Activated B cell treated with CpG ODN at 0.5 μM for 24 hours (primary cell): ENCODE data around the gene EPB41L4A. TPM values are rescaled to one million over a fixed set of nuclear protein-coding genes. Genes with fewer than 3 reads are reported as not detected.
"Not testable (repeated sequence)": the region's sequence is repeated elsewhere in the genome, so short reads cannot be mapped to it uniquely, and the experiment has no call there.

ENCODE experiments used
- ATAC-seq: fragments of 200-7000 bp; cut with Tn5 transposase; one replicate; pipeline ENCODE4 v1.10.0; 2021; ENCODE audit warnings: low read depth, mild to moderate bottlenecking, moderate library complexity
- CTCF ChIA-PET: fragments of 350-600 bp; sonication (Branson Sonifier 250); formaldehyde crosslinking; loops from one replicate; lab custom pipeline; 2021; ENCODE audit warnings: antibody characterized with exemption; lab: Charles Lee
- POLR2A ChIA-PET: fragments of 350-600 bp; sonication (Branson Sonifier 250); formaldehyde crosslinking; loops from one replicate; lab custom pipeline; 2021; ENCODE audit warnings: antibody characterized with exemption; lab: Charles Lee
- DNase-seq: peaks from one replicate; pipeline ENCODE4 v3.0.0; 2022
- H3K27ac Mint-ChIP-seq: one replicate; pipeline ENCODE4 v1.8.0; 2020; ENCODE audit warnings: mixed read lengths
- H3K27me3 Mint-ChIP-seq: one replicate; pipeline ENCODE4 v1.8.0; 2021; ENCODE audit warnings: mixed read lengths
- H3K36me3 Mint-ChIP-seq: one replicate; pipeline ENCODE4 v1.8.0; 2021; ENCODE audit warnings: low read depth, mixed read lengths
- H3K4me1 Mint-ChIP-seq: one replicate; pipeline ENCODE4 v1.8.0; 2021; ENCODE audit warnings: mixed read lengths
- H3K4me3 Mint-ChIP-seq: one replicate; pipeline ENCODE4 v1.8.0; 2020; ENCODE audit warnings: mild to moderate bottlenecking, mixed read lengths
- H3K9me3 Mint-ChIP-seq: one replicate; pipeline ENCODE4 v1.8.0; 2020; ENCODE audit warnings: mixed read lengths
- CTCF ChIP-seq: fragments of 200-600 bp; IDR thresholded peaks from one replicate; pipeline ENCODE4 v1.8.0; 2022; ENCODE audit warnings: antibody characterized with exemption, mild to moderate bottlenecking
- intact Hi-C: fragments of 100-400 bp; cut with micrococcal nuclease; formaldehyde crosslinking; loops from one replicate; pipeline ENCODE4 v1.15.1; 2024
- total RNA-seq: library from RNA; stranded (reverse); gene quantifications from 2 replicates; pipeline ENCODE4 v1.2.3, GENCODE V29; 2022

EPB41L4A gene
- total RNA-seq, 1 donor from 2014 or later = 7.1 TPM

- no peak for DNase-seq
- ChIA-PET CTCF (no interaction called here), POLR2A (no interaction called here)
- Mint-ChIP-seq H3K27me3 (peaks cover 3% of the 10 kb centered on the region), H3K4me3 (no peak overlapping the region), H3K27ac (no peak overlapping the region), H3K36me3 (no peaks in the 10 kb centered on the region), H3K4me1 (peaks cover 3% of the 10 kb centered on the region), H3K9me3 (no peaks in the 10 kb centered on the region)
- ATAC-seq = no peak
- intact Hi-C loops = no loop called here
- TF ChIP-seq CTCF = no peak
Measured at GRCh38 chr5:112372543-112372942, 46.5 kb downstream of the EPB41L4A start.

- Mint-ChIP-seq H3K27me3 (peaks cover 3% of the 10 kb centered on the region), H3K4me1 (peaks cover 3% of the 10 kb centered on the region), H3K36me3 (no peaks in the 10 kb centered on the region), H3K9me3 (no peaks in the 10 kb centered on the region), H3K4me3 (no peak overlapping the region), H3K27ac (no peak overlapping the region)
- no peak for TF ChIP-seq CTCF
- CTCF ChIA-PET = interaction anchor here (0.8 kb wide), 1 partner anchor 14 kb away, joined by 3 read pairs; no protein-coding TSS in a partner anchor
- POLR2A ChIA-PET = no interaction called here
- no peak for DNase-seq
- intact Hi-C loops = no loop called here
- ATAC-seq = no peak
Measured at GRCh38 chr5:112371067-112371466, 48.0 kb downstream of the EPB41L4A start.

GRCh38 chr5:112367400-112367799 is 51.7 kb downstream of the EPB41L4A start:
- peaks cover under 1% of the 10 kb centered on the region for H3K27me3 Mint-ChIP-seq
- H3K4me1 Mint-ChIP-seq = peaks cover under 1% of the 10 kb centered on the region
- CTCF ChIA-PET = no interaction called here
- no peaks in the 10 kb centered on the region for H3K36me3 Mint-ChIP-seq
- no peak overlapping the region for H3K27ac Mint-ChIP-seq
- no peak for TF ChIP-seq CTCF
- H3K9me3 Mint-ChIP-seq = no peaks in the 10 kb centered on the region
- POLR2A ChIA-PET = no interaction called here
- ATAC-seq (no peak), DNase-seq (no peak)
- no peak overlapping the region for H3K4me3 Mint-ChIP-seq
- intact Hi-C loops = no loop called here

- no peak overlapping the region for H3K4me3 Mint-ChIP-seq
- H3K9me3 Mint-ChIP-seq = no peaks in the 10 kb centered on the region
- ChIA-PET CTCF (no interaction called here), POLR2A (no interaction called here)
- H3K27ac Mint-ChIP-seq = no peak overlapping the region
- intact Hi-C loops = no loop called here
- no peaks in the 10 kb centered on the region for H3K36me3 Mint-ChIP-seq
- DNase-seq (no peak), ATAC-seq (no peak)
- TF ChIP-seq CTCF = no peak
- no peaks in the 10 kb centered on the region for H3K27me3 Mint-ChIP-seq
- no peaks in the 10 kb centered on the region for H3K4me1 Mint-ChIP-seq
Measured at GRCh38 chr5:112366987-112367386, 52.1 kb downstream of the EPB41L4A start.

- ATAC-seq, DNase-seq, H3K4me3 Mint-ChIP-seq, CTCF ChIA-PET, H3K27ac Mint-ChIP-seq, H3K36me3 Mint-ChIP-seq, H3K4me1 Mint-ChIP-seq, H3K9me3 Mint-ChIP-seq, intact Hi-C loops, H3K27me3 Mint-ChIP-seq, POLR2A ChIA-PET: not testable (repeated sequence)
Measured at GRCh38 chr5:112360740-112361139, 58.3 kb downstream of the EPB41L4A start.
